Subcutaneous adipose tissue (tissue), 4 donors: ENCODE data around the gene MATN1. TPM values are rescaled to one million over a fixed set of nuclear protein-coding genes. Genes with fewer than 3 reads are reported as not detected.

ENCODE experiments used
- CTCF ChIP-seq: fragments of 450-650 bp; IDR thresholded peaks from one replicate; pipeline ENCODE4 v1.5.1; 2016; ENCODE audit warnings: low read depth, mild to moderate bottlenecking, control low read depth, antibody characterized with exemption, moderate library complexity
- total RNA-seq, 4 donors: library from RNA; depleted of rRNA; stranded (reverse); fragments of >200 nt; gene quantifications; one replicate each; pipeline ENCODE4 v1.1.0, GENCODE V29; 2016

Gene MATN1
- total RNA-seq, 4 donors from 2014 or later: not detected

GRCh38 chr1:30742300-30742962, 19.0 kb upstream of the MATN1 start:
- no peak for TF ChIP-seq CTCF

- no peak for TF ChIP-seq CTCF
Observed at GRCh38 chr1:30741239-30741894, 18.0 kb upstream of the MATN1 start.

GRCh38 chr1:30740251-30741238, 17.2 kb upstream of the MATN1 start:
- TF ChIP-seq CTCF: no peak

GRCh38 chr1:30739601-30740000, 16.2 kb upstream of the MATN1 start:
- no peak for TF ChIP-seq CTCF

GRCh38 chr1:30738715-30739559, 15.6 kb upstream of the MATN1 start:
- TF ChIP-seq CTCF: no peak

- no peak for TF ChIP-seq CTCF
Observed at GRCh38 chr1:30738040-30738714, 14.8 kb upstream of the MATN1 start.
